T-helper 1 cell (primary cell): Measurements from ENCODE around the gene SNX11.

Experiments used
- DNase-seq, 5 donors: peaks; one replicate each; pipeline ENCODE4 v3.0.0-alpha.2; 2012 to 2020

The SNX11 gene

DNA sequence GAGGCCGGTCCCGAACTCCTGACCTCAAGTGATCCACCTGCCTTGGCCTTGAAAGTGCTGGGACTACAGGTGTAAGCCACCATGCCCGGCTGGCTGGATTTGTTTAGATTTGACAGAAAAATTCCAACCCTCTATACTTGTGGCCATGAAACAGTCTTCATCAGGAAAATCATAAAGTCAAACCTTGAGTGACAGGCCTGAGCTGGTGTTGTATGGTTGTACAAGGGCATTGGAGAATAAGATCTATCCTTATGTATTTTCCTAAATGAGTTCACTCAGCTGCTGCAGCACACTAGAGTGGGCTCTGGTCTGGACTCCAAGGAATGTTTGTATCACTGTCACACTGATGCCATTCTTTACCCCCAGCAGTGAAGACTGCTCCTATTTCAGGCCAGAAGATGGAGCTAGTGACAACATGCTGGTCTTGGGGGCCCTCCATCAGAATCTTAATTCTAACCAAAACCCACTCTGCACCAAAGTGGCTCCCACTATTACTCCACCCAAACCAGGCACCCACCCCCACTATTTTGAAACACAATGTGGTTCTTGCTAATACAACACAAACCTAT, 27.4 kb downstream of the SNX11 start:
- no peak for DNase-seq

DNA sequence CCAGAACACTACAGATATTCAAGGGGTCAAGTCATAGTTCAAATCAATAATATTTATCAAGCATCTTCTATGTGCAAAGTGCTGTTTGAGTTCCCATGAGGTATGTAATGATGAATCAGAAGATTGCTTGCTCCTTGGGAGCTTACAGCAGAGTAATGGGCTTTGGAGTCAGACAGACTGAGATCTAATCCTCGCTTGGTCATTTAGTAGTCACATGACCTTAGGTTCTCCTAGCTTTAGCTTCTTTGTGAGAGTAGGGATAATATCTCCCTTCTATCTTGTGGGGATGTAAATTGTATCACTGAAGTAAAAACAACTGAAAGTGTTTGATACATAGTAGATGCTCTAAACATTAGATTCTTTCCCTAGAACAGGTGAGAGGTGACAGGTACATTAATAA, 30.1 kb downstream of the SNX11 start:
- DNase-seq, result no peak

DNA sequence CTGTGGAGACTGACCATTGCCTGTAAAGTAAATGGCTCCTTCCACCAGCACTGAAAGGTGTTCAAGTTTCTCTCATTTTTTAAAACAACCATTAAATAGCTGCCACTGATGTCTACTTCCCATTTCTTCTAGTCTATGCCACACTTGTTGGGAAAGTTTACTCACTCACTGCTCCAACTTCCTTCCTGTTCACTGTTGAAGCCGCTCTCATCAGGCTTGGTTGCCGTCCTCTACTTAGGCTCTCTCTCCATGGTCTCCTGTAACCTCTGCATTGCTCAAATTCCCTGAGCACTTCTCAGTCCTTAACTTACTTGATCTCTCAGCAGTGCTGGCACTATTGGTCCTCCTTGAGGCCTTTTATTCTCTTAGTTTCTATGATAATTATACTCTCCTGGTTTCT, 32.4 kb downstream of the SNX11 start:
- DNase-seq, result no peak

DNA sequence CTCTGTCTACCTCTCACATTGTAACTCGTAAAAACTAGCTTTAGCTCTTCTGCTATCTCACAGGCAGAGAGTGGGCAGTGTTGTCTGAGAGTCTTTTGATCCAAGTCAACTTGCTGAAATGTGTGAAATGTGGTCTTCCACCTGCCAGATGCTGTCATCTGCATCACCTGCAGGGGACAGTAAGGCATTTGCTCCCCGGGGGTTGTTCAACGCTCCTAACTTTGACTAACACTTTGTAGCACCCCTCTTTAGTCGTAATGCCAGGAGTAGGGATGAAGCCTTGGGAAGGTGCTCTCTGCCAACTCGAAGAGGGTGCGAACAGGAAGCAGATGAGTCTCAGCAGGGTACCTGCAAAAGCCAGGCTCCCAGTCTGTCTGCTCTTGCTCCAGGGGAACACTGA, 36.1 kb downstream of the SNX11 start:
- DNase-seq, result no peak

DNA sequence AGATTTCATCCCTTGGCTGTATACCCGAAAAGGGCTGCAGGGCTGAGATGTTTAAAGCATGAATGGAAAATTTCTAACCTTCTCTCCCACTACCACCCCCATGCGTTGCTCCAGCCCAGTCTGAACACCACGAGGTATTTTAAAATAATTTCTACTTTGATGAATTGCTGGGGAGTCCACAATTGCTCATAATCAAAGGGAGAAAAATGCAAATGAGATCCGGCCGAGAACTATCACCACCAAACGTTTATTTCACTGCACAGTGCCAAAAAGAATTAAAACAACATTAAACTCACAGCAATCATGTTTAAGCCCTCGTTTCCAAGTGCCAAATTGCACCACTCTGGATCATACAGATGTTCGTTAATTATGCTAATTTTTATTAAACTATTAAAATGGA, 36.7 kb downstream of the SNX11 start:
- DNase-seq, result no peak

DNA sequence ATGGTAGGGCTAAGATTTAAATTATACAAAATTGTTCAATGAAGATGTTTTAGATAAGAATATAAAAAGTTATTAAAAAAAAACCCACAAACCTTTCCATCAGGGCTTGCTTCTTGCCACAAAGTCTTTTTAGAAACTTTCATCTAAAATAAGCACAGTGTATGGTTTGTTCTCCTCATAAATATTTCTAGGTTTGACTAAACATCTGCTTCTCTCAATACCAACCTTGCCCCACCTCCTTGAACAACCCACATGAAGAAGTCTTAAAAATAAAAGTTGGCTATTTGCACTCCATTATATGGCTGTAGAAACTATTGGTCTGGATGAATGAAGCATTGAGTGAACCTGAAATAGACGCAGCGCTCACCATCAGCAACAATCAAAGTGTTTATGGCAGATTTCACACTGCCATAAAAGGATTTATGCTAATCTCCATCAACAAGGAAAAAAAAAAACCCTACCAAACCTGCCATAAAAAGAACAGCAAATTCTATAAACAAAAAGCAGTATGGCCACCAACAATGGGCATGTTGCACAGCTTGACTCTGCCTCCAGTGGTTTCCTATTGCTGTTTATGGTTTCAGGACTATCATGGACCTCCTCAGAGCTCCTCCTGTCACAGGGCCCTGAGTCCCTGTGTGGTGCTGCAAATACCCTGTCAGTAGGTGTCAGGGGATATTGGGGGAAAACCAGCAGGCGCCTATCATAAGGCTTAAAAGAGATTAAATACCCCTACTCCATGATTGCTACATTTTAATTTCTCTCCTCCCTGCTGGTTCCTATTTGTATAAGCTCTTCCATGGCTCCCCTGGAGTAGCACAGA, 37.6 kb downstream of the SNX11 start:
- DNase-seq, result no peak

DNA sequence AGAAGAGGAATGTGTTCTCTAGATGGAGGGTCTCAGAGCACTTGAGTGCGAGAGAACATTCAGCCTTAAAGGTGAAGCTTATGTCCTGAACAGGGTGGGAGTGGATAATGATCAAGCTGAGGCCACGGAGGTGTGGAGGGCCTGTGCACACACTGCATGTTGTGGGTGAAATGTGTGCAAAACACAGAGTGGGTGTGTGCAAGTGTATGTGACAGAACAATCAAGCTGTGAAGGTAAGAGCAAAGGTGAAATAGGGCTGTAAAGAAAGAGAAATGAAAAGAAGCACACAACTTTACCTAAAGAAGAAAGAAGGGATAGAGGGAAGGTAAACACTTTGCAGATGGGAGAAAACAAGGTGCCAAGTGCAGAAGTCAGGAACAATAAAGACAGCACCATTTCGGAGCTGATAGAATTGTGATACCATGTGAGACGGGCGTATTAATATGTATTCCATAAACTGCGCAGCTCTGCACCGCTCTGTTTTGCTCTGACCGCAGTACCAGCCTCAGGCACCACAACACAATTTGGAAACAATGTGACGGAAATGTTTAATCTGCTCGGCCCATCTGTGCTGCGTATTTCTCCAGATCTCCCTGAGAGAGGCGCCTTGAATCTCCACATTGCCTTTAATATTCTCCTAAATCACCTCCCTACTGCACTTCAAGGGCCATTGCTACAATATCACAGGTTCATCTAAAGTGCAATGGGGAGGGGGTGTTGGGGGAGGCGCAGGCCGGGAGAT, 40.6 kb downstream of the SNX11 start:
- no peak for DNase-seq

DNA sequence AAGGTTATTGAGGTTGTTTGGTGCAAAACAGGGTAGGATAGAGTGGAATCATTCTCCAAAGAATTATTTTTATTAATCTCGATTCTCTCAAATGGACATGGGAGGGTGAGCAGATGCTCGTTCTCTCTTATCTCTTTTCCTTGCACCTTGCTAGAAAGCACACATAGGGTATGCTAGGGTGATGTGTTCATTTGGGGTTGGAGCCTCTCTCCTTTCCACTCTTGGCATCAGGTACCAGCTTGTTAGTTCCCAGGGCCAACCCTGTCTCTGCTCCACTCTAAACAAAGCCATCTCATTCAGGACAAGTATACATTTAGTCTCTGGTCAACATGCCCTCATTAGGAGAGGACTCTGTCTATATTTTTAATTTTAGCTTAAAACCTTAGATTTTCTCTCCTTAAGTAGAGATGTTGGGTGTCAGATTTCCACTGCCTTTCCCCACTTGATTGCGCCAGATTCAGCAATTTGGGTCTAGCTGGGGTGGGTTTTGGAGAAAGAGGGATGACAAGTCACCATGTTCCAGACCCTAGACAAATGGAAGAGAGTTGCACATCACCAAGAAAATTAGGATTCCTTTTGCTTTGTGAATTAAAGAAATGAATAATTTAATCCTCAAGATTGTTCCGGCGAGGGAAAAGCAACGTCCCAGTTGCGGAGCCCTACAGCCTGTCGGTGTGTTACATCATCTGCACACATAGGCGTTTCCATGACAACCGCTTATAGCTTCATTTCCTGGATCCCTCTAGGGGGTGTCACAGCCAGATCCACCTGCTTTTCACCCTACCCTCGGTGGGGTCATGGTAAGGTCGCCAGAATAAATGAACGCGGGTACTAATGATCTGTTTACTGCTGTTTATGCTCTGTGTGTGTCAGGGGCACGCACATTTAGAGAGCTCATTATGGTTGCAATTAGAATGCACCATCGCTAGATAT, 41.6 kb downstream of the SNX11 start:
- DNase-seq, result no peak

DNA sequence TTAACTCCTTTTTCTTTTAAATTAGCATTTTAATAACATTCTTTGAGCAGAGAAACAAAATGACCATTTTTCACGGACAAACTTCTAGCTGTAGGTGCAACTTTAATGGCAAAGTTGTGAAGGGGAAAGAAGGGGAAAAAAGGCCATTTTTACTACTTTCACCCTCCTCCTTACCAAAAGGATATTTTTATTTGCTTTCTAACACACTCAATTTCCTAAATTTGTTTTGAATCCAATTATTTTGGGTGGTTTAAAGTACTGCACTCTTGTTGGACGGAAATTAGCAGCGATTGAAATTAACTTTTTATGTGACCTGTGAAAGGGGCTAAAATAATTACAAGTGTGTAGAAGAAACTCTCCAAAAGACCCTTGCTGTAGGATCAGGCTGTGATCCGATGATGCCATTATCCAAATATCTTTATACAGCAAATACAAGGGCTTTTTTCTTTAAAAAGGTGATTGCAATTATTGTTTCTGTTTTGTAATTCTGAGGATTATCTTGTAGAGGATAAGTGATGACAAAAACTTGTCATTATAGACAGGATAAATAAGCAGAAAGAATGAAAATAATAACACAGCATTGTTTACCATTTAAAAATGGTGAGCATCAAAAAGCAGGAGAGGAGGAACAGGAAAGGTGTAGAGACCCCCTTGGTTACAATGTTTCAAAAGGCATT, 42.4 kb downstream of the SNX11 start:
- no peak for DNase-seq

DNA sequence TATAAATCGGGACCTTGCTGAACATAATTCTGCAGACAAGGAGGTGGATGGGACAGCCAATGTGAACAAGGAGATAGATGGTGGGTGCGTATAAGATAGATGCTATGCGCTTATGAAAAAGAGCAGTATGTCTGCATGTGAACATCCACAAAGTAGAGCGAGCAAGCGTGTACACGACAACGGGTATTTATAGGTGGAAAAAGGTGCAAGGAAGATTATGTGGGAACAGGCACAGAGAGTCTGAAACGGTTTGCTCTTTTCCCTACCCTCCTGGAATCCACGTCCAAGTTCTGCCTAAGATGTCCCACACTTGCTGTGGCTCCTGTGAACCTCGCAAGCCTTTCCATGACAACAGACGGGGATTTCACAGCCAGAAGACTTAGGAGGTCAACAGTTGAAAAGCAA, 43.0 kb downstream of the SNX11 start:
- DNase-seq, result no peak

DNA sequence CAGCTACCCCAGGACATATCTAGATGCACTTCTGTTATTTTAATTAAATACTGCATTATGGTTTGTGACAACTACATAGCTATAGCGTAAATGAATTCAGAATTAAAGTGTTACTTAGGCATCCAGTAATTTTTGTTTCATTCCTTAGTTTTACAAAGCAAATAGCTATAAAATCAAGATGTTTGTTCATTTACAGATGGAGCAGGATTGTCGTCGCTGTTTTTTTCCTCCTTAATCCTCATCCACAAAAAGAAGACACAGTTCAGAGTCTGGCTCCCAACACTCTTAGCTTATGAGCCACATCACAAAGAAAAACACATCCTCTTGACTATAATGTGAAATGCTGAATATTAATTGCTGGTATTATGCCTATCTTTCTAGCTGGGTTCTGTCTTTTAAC, 43.7 kb downstream of the SNX11 start:
- DNase-seq, result no peak

DNA sequence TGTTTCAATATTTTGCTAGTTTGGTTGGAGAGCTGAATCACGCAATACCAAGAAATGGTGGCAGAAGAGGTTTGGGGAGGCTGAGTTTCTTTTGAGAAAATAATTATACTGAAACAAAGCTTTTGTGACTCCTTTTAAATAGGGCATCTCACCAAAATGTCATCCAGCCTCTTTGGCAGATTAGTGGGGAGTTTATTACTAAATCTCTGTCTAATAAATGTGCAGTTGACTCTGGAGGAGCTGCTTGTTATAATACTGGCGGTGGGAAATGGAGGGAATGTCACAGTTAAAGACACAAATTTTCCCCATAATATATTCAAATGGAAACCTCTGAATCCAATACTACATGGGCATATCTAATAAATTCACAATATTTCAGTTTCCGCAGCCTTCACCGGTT, 44.7 kb downstream of the SNX11 start:
- no peak for DNase-seq

DNA sequence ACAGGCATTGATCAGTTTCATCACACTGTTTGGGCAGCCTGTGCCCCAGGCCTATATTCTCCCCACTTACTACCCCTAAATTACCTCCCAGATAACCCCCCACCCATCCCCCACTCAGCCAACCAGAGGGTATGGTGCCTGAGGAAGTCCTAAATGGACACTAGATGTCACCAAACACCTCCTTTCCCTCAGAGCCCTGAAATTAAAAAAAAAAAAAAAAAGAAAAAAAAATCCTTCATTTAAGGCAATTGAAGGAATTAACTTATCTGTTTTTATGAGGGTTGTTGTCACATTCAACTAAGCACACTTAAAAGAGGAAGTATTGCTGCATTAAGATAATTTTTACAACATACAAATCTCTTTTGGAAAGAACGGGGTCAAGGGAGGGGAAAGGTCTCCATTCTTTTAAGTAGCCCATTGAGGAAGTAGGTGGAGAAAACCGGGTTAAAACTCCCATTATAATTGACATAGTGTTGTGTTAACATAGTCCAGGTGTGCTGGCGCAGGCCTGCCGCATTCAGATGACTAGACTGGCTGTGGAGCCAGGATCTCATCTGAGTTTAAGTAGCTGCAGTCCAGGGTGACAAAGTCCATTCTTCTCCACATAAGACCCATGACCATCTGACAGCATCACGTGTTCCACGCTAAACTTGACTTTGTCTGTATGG, 46.3 kb downstream of the SNX11 start:
- DNase-seq, result no peak

DNA sequence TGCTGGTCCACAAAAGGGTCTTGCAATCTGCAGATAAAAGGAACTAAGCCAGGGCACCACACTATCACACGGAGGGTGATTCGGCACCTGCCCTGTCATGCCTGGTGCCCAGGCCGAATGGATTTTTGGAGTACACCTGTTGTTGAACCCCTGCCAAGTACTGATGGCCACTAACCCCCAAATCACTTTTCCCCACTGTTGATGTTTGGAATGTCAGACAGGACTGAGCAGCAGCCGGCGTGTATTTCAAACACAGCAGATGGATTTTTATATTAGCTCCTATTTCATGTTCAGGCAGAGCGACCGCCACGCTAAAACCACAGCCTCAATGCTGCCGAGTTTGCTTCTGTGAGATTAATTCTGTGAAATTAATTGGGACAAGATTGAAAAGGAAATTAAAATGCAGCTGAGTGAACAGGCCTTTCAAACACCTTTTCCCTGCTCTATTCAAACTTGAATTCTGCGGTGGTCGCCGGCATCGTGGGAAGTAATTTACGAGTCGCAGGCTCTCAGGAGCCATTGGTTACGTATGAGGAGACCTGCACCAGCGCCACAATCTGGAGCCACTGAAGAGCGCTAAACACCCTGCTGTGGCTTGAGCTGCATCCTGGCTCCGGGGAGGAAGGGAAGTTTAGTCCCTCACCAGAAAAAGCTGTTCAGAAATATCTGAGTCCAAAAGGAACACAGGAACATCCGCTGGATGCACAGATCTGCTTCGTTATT, 48.5 kb downstream of the SNX11 start:
- DNase-seq, result no peak

DNA sequence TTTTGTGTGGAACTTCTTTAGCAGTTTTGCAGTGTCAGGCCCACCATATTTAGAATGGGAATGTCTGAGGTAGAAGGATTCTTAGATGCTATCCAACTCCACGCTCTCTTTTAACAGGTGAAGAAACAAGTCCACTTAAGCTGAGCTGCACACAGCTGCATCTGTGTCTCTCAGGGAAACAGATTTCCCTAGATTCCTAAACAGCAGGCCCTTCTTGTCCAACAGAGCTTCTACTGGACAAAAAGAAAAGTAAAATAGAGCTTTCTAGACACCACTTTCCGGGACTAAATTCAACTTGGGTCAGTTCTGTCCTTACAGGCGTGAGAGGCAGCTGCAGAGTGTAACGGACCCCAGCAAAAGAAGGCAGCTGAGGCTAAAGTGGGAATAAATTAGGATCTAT, 51.7 kb downstream of the SNX11 start:
- no peak for DNase-seq

DNA sequence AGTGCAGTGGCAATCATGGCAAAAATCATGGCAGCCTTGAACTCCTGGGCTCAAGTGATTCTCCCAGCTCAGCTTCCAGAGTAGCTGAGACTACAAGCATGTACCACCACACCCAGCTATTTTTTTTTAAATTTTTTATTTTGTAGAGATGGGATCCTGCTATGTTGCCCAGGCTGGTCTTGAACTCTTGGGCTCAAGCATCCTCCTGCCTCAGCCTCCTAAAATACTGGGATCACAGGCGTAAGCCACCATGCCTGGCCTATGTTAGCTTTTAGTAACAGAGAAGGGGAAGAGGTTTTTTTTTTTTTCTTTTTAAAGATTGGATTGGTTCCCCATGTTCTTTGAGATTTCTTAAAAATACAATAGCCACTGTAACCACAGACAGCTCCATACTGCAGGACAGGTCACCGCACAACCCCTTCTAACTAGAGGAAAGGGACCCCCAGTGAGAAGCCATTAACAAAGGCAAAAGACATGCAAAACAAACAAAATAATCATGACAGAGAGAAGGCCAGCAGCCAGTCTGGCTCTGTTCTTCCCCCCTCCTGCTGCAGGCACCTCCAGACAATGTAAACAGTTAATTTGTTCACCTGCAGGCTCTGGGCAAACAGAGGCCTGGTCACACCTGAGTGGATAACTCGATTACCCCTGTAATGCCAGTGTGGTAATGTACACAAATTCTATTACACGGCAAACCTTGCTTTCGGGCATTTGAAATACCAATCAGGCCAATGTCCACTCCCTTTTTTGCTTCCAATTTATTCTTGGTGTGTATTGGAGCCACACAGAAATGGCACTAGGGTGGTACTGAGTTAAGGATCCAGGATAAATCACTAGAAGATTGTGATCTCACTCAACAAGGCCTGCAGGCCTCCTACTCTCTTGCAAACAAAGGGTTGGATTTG, 52.9 kb downstream of the SNX11 start:
- DNase-seq, result no peak

DNA sequence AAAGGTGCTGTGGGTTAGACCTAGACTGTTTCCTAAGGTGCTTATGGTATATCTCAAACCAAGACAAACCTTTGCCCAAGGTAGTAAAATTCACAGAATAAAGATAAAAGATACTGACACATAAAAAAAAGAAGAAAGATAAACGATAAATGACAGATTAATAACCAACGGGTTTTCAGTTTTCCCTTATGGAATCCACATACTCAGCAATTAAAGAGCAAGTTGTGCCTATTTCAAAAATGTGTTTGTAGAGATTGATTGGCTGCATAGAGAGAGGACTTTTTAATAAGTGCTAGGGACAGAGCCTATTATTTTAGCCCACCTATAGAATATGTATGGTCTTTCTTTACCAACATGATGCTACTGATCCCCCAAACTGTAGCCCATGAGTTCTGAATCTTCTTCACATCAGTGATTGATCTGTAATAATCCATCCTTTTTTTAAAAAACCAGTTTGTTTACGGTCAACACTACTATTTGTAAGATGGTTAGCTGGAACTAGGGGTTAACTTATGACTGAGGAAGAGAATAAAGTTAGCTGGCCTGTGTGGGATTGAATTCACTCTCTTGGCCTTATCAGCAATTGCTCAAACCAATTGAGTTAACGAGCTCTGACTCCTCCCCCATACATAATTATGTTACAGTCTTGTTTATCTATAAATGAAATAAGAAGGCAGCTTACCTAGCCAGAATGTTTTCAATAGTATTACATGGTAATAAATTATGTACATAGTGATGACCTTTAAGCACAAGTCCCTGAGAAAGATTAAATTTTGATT, 53.8 kb downstream of the SNX11 start:
- DNase-seq, result no peak

DNA sequence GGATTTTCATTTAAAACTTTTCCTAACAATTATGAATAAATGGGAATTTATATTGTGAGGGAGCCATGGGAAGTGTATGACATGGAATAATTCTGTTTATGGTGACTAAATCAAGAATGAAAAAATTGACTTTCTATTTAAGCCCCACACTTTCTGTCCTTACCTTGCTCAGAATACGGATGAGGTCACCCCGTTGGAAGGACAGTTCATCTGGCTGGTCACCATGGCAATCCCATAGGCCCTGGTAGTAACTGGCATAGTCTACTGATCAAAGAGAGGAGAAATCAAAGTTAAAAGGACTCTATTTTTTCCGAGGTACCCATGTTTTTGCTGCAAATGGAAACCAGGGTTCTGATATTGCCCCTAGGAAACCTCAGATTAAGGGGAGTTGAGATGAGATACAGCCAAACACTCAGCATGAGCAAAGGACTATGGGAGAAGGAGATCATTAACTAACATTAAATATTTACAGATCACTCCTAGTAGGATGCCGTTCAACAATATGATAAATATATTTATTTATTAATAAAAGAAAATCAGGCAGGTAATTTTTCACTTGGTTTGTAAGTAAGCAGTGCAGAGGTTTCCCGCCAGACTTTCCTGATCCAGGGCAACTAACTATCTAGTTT, 54.9 kb downstream of the SNX11 start:
- no peak for DNase-seq
